ENCODE data around the gene WT1. TPM values are rescaled to one million over a fixed set of nuclear protein-coding genes. Genes with fewer than 3 reads are reported as not detected.

WT1 gene
- total RNA-seq, 1 donor from 2014 or later, result not detected

- DNase-seq (ENCODE audit: low read depth in 2 of 2), result no peak
These were observed 9.6 kb downstream of the WT1 start for GRCh38 chr11:32425761-32426160.

- DNase-seq (ENCODE audit: low read depth in 2 of 2), result no peak
These were observed 12.8 kb downstream of the WT1 start for GRCh38 chr11:32422545-32422944.

- DNase-seq (ENCODE audit: low read depth in 2 of 2), result no peak
These were observed 13.3 kb downstream of the WT1 start for GRCh38 chr11:32421992-32422391.

DNA sequence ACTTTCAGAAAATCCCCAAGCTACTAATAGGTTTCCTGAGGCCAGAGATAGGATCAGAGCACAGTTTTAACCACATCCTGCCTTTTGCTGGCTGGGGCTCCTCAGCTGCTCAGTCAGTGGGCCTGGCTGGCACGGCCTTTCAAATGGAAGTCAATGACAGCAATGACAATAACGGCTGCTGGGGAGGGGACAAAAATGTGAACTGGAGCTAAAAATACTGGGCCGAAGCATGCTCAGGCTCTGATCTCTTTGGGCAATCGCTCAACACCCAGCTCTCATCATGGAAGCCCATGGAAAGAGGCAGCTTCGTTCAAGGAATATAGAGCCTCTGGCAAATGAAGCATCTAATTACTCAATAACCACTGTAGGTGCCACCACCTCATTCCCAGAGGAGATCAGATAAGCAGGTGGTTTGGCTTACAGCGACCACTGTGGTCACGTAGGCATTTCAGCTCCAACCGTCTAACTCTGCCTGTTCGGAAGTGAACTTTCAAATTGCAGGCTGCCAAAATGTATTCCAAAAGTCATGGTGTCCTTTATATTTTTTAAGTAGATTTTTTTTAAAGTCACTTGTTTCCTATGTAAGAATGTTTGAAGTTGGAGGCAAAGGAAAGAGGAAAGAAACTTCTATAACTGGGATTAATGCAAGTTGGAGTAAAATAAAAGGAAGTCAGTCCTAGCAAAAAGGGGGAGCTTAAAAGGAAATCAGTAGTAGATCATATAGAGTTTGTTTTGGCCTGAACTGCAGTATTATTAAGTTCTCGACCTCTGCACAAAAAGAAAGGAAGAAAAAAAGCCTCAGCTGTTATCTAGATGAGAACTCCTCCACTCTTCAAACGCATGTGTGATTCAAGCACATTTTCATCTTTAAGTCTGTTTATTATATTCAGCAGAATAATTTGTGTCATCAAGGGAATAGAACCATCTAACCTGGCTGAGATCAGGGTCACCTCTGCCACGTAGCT is 14.1 kb downstream of the WT1 start:
- DNase-seq (ENCODE audit: low read depth in 2 of 2), result no peak

GRCh38 chr11:32420139-32420538 is 15.2 kb downstream of the WT1 start:
- no peak for DNase-seq (ENCODE audit: low read depth in 2 of 2)

- no peak for DNase-seq (ENCODE audit: low read depth in 2 of 2)
These were observed 16.5 kb downstream of the WT1 start for GRCh38 chr11:32418836-32419235.

DNA sequence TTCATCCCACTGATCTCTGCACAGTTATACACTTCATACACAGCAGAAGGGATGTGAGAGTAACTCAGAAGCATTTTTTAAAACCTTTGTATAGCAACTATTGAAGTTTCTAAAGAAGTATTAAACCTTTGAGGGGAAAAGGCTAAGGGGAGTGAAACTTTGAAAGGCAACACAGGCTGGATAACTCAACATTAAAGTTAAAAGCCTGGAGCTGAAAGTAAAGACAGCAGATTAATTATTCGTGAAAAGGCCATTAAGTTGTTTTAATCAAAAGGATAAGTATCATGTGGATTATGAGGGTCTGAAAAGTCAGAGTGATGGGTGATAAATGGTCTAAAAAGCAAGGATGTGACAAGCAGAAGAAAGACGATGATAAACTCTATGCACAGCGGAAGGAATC is 17.5 kb downstream of the WT1 start:
- no peak for DNase-seq (ENCODE audit: low read depth in 2 of 2)

- no peak for DNase-seq (ENCODE audit: low read depth in 2 of 2)
These were observed 19.0 kb downstream of the WT1 start for GRCh38 chr11:32416301-32416700.

GRCh38 chr11:32414925-32415324 is 20.4 kb downstream of the WT1 start:
- DNase-seq (ENCODE audit: low read depth in 2 of 2), result no peak

GRCh38 chr11:32411942-32412615 is 23.3 kb downstream of the WT1 start:
- DNase-seq (ENCODE audit: low read depth in 2 of 2), result no peak

- DNase-seq (ENCODE audit: low read depth in 2 of 2), result no peak
These were observed 29.7 kb downstream of the WT1 start for GRCh38 chr11:32405592-32405991.

DNA sequence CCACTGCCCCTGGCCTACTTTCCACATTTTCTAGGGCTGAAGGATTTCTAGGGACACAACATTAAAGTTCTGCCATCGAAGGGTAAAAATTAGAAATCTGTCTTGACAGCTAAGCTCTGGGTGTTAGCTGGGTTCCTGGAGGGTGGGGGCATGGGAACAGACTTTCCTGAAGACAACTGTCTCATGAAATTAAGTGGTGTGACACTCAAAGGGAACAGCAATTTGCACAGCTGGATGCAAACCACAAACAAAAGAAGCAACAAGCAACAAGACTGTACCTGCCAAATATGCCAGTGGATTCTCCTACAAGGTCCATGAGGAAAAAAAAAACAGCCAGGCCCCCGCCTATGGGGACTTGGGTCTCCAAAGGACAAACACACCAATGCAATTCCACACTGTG is 32.5 kb downstream of the WT1 start:
- DNase-seq (ENCODE audit: low read depth in 2 of 2), result no peak

DNA sequence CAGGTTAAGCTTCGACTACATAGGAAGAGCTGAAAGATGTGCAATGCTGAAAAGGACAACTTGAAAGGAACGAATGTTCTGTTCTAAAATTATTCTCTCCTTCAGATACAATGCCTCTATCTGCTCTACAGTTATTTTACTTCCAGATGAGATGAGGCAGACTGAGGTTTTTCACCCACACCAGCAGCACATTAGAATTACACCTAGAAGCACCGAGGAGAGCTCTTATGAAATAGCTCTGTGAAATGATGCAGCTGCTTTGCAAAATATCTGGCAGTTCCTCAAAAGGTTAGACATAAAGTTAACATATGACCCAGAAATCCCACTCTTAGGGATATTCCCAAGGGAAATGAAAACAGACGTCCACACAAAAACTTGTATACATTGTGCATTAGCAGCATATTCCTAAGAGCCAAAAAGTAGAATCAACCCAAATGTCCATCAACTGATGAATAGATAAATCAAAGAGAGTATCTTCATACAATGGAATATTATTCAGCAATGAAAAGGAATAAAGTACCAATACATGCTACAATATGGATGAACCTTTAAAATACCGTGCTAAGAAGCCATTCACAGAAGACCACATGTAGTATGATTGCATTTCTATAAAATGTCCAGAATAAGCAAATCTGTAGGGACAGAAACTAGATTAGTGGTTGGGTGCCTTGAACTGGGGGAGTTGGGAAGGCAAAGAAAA is 34.5 kb downstream of the WT1 start:
- DNase-seq (ENCODE audit: low read depth in 2 of 2), result no peak

GRCh38 chr11:32400196-32400595 is 35.1 kb downstream of the WT1 start:
- no peak for DNase-seq (ENCODE audit: low read depth in 2 of 2)

- no peak for DNase-seq (ENCODE audit: low read depth in 2 of 2)
These were observed 38.3 kb downstream of the WT1 start for GRCh38 chr11:32396991-32397390.

DNA sequence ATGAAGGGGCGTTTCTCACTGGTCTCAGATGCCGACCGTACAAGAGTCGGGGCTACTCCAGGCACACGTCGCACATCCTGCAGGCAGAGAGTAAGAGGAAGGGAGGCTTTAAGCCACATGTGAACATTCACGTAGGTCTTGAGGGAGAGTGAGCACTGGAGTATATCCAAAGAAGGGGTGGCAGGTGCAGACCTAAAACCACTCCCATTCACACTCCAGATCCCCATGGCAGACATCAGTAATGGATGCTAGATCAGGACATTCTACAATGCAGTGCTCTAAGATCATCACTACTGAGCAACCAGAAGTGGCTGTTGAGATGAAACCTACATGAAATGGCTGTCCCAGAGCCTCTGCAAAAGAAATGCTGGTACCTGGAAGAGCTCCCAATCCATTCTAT is 39.0 kb downstream of the WT1 start:
- DNase-seq (ENCODE audit: low read depth in 2 of 2), result no peak

GRCh38 chr11:32395127-32395526 is 40.2 kb downstream of the WT1 start:
- no peak for DNase-seq (ENCODE audit: low read depth in 2 of 2)

GRCh38 chr11:32392840-32393239 is 42.5 kb downstream of the WT1 start:
- no peak for DNase-seq (ENCODE audit: low read depth in 2 of 2)

- DNase-seq (ENCODE audit: low read depth in 2 of 2), result no peak
These were observed 43.3 kb downstream of the WT1 start for GRCh38 chr11:32391956-32392553.

- DNase-seq (ENCODE audit: low read depth in 2 of 2), result no peak
These were observed 43.9 kb downstream of the WT1 start for GRCh38 chr11:32391479-32391878.

DNA sequence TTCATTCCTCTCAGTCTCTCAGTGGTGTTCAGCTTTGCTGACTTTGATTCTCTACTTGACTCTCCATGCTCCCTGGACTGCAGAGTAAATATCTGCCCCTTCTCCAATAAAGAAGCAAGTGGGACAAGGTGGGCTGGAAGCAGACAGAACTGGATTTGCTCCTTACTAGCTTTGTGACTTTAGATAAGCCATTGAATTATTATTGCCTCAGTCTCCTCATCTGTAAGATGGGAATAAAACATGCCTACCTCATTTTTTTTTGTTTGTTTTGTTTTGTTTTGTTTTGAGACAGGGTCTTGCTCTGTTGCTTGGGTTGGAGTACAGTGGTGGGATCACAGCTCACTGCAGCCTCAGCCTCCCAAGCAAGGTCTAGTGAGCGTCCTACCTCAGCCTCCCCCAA is 44.6 kb downstream of the WT1 start:
- DNase-seq (ENCODE audit: low read depth in 2 of 2), result no peak
